RPMI8226 (cell line): ENCODE data around the gene FADS1.

Experiments
- DNase-seq: peaks from one replicate; pipeline ENCODE4 v3.0.0-alpha.2; 2015

The FADS1 gene

GRCh38 chr11:61816736-61817455 is at the start of gene FADS1:
TSS of gene FADS1 (minus strand) at chr11:61817003. CDS start at chr11:61816929, 74 bp downstream.
- DNase-seq = peak; percentile 99

GRCh38 chr11:61866231-61866957 is 49.6 kb upstream of the FADS1 start:
- no peak for DNase-seq

- no peak for DNase-seq
Measured at GRCh38 chr11:61864814-61865775, 48.3 kb upstream of the FADS1 start.

GRCh38 chr11:61863548-61864081 is 46.8 kb upstream of the FADS1 start:
- DNase-seq = no peak

- DNase-seq = no peak
Measured at GRCh38 chr11:61862714-61863547, 46.1 kb upstream of the FADS1 start.

GRCh38 chr11:61861634-61862033 is 44.8 kb upstream of the FADS1 start:
- DNase-seq = no peak

- no peak for DNase-seq
Measured at GRCh38 chr11:61860054-61860903, 43.5 kb upstream of the FADS1 start.

- DNase-seq = no peak
Measured at GRCh38 chr11:61855939-61856680, 39.3 kb upstream of the FADS1 start.

- DNase-seq = no peak
Measured at GRCh38 chr11:61854966-61855714, 38.3 kb upstream of the FADS1 start.

- no peak for DNase-seq
Measured at GRCh38 chr11:61854206-61854895, 37.5 kb upstream of the FADS1 start.

GRCh38 chr11:61853698-61854169 is 36.9 kb upstream of the FADS1 start:
- no peak for DNase-seq

GRCh38 chr11:61851900-61852295 is 35.1 kb upstream of the FADS1 start:
- DNase-seq = no peak

GRCh38 chr11:61851113-61851899 is 34.5 kb upstream of the FADS1 start:
- no peak for DNase-seq

GRCh38 chr11:61850687-61851086 is 33.9 kb upstream of the FADS1 start:
- no peak for DNase-seq

- no peak for DNase-seq
Measured at GRCh38 chr11:61848631-61849030, 31.8 kb upstream of the FADS1 start.

- no peak for DNase-seq
Measured at GRCh38 chr11:61847914-61848581, 31.2 kb upstream of the FADS1 start.

GRCh38 chr11:61846362-61847020 is 29.7 kb upstream of the FADS1 start:
- DNase-seq = no peak
